M059J (cell line): Measurements from ENCODE around the gene SYPL1. TPM values are rescaled to one million over a fixed set of nuclear protein-coding genes. Genes with fewer than 3 reads are reported as not detected.
"Not testable (repeated sequence)": the region's sequence is repeated elsewhere in the genome, so short reads cannot be mapped to it uniquely, and the experiment has no call there.

Source experiments
- DNase-seq: peaks from one replicate; pipeline ENCODE4 v3.0.0-alpha.2; 2012; ENCODE audit warnings: low read depth
- total RNA-seq: library from RNA; depleted of rRNA; stranded (reverse); fragments of >200 nt; shearing (Covaris generic); gene quantifications from 2 replicates; pipeline ENCODE4 v1.2.3, GENCODE V29; 2014; rRNA removed

The SYPL1 gene
- total RNA-seq = 69.0 and 98.5 TPM in 2 replicates

DNA sequence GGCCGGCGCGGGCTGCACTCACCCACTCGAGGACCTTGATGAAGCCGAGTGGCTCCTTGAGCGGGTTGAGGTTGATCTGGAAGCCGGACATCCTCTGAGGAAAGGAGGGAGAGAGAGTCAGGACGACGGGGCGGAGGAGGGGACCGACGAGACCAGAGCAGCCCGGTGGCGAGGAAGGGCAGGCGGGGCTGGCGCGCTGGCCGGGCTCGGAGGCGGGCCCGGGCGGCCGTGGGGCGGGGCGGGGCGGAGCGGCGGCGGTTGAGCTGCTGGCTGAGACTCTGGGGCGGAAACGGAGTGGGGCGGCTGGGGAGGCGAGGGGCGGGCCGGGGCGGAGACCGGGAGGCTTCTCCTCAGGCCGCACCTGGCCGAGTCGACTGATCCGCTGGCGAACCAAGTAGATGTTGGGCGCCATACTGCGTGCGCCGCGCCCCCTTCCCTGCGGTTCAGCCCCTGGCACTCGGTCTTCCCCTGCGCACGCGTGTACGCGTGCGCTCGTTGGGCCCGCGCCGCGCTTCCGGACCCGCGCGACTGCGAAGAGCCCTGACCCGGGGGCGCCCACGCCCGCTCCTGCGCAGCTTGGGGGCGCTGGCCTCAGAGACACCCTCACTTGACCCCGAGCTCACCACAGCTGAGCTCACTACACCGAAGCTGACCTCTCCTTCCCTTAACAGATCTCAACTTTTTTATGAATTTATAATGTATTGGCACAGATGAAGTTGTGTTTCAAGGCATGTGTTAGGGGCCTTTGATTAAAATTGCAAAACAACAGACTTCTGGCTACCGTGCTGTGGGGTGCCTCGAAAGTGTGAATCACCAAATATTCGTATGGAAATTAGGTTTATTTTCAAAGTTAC, at the start of gene SYPL1:
Gene SYPL1 (minus strand): TSS at position 195 of the 854 bp plus-strand sequence. CDS start 104 bp downstream, at position 91.
- peak; percentile 91 for DNase-seq

GRCh38 chr7:106155027-106155426, 42.9 kb upstream of the SYPL1 start:
- no peak for DNase-seq

GRCh38 chr7:106153891-106154449, 41.9 kb upstream of the SYPL1 start:
- peak; percentile 78 for DNase-seq

GRCh38 chr7:106152313-106152665, 40.2 kb upstream of the SYPL1 start:
- DNase-seq = no peak

GRCh38 chr7:106151459-106152312, 39.6 kb upstream of the SYPL1 start:
- no peak for DNase-seq

DNA sequence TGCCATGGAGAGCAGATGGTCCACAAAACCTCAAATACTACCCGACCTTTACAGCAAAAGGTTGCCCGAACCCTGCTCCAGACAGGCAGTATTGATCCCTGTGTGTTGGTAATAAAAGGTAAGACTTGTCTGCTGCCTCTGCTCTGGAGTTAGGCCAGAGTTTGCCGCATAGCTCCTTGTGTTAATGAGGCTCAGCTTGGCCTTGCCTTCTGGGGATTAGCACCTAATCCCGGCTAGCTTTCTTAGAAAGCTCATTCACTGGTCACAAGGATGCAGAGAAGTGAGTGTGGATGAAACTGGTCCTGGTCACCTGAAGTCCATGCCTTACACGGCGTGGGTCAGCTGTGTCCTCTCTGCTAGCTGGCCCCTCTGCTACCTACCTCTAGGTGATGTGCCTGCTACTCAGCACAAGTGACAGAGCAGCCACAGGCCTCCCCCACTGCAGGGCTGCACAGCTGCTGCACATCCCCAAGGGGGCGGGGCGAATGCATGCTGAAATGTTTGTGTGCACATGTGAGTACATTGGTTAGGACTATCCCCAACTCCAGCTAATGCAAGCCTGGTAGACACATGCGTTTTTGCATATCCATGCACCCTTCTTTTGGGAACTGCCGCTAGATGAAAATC, 31.7 kb upstream of the SYPL1 start:
- DNase-seq = no peak

DNA sequence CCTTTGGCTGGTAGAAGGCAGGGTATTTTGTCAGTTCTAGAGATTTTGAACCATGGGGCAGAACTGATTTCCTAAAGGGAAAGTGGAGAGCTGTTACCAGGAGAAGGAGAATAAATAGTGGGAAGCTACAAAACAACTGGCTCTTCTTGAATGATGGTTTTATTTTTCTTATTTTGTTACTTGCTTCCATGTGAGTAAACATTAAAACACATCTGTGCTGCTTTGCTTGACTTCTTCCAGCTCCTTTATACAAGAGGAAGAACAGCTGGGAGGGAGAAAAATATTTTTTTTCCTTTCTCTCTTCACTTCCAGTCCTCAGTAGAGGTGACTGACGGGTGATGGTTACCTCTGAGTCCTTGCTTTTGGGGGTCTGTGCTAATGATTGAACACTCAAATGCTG, 30.0 kb upstream of the SYPL1 start:
- DNase-seq = no peak

DNA sequence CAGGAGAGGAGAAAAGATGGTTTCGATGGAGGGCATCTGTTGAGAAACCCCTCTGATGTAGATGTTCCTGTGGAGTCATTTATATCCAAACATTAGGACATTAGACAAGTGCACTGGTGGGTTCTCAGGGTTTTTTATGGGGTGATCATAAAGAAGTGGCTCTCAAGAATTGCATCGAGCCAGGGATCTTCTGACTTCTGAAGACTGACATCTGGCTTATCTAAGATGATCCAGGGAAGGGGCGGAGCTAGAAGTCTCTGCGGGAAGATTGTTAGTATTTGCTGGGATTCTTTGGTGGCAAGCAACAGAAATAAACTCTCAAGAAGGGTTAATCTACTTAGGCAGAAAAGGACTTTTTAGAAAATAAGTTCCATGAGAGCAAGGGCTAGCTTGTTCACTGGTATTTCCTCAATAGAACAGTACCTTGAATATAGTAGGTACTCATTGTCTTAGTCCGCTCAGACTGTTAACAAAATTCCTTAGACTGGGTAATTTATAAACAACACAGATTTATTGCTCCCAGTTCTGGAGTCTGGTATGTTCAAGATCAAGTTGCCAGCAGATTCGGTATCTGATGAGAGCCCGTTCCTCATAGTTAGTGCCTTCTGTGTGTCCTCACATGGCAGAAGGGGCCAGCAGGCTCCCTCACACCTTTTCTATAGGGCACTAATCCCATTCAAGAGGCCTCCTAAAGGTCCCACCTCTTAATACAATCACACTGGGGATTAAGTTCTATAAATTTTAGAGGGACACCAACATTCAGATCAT, 28.5 kb upstream of the SYPL1 start:
- no peak for DNase-seq

DNA sequence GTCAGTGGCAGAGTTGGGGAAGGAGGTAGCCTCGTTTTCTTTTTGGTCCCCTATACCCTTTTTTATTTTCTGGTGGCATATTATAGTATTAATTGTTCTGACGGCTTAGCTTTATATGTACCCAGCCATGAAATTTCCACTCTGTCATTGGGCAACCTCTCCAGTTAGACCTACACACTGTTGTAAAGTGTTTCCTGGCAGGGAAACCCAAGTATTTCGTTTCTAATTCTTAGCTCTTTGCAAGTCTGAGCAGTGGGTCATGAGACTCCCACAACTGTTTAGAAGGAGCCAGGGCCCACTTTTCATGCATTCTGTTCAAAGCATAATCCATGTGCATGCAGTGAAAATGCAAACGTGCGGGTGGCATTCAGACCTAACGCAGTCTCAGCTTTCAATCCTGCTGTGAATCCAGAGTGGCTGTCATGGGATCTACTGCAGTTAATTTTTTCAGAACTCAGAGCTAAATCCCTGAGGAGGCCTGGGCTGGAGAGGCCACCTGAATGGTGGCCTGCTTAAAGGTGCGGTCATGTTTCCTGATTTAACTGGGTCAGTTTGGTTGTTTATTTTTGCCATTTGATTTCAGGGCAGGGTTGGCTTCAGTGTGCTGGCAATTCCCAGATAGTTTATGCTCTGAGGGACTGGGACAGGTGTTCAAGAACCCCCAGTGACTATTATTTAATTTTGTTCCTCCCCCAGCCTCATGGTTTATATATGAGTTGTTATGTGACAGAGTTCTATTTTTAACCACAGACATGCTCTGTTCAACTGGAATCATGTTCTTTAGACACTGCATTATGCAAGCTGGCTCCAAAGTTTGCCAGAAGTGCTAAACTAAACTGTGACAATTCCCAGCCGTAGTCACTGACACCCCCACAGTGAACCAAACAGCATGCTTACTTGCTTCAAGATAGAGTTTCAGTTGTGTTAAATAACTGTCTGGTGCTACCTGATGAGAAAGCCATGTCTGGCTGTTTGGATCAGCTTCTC, 27.4 kb upstream of the SYPL1 start:
- DNase-seq = no peak

- no peak for DNase-seq
Measured at GRCh38 chr7:106138776-106139175, 26.7 kb upstream of the SYPL1 start.

GRCh38 chr7:106138181-106138580, 26.1 kb upstream of the SYPL1 start:
- DNase-seq = not testable (repeated sequence)

GRCh38 chr7:106134241-106134640, 22.1 kb upstream of the SYPL1 start:
- no peak for DNase-seq

- peak; percentile 20 for DNase-seq
Measured at GRCh38 chr7:106129291-106129690, 17.2 kb upstream of the SYPL1 start.

GRCh38 chr7:106128836-106129235, 16.7 kb upstream of the SYPL1 start:
- no peak for DNase-seq

- DNase-seq = peak; percentile 26
Measured at GRCh38 chr7:106127984-106128780, 16.1 kb upstream of the SYPL1 start.

GRCh38 chr7:106126170-106126938, 14.2 kb upstream of the SYPL1 start:
- peak; percentile 77 for DNase-seq

- DNase-seq = no peak
Measured at GRCh38 chr7:106125417-106125816, 13.3 kb upstream of the SYPL1 start.

GRCh38 chr7:106124186-106124585, 12.1 kb upstream of the SYPL1 start:
- DNase-seq = no peak
